CD4-positive, alpha-beta T cell treated with Interleukin-15 for 1 hour (primary cell): Measurements from ENCODE around the gene SNRNP70.
"Not testable (repeated sequence)": the region's sequence is repeated elsewhere in the genome, so short reads cannot be mapped to it uniquely, and the experiment has no call there.

ENCODE experiments used
- DNase-seq: peaks from one replicate; pipeline ENCODE4 v3.0.0-alpha.2; 2020

The SNRNP70 gene, protein sequence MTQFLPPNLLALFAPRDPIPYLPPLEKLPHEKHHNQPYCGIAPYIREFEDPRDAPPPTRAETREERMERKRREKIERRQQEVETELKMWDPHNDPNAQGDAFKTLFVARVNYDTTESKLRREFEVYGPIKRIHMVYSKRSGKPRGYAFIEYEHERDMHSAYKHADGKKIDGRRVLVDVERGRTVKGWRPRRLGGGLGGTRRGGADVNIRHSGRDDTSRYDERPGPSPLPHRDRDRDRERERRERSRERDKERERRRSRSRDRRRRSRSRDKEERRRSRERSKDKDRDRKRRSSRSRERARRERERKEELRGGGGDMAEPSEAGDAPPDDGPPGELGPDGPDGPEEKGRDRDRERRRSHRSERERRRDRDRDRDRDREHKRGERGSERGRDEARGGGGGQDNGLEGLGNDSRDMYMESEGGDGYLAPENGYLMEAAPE

DNA sequence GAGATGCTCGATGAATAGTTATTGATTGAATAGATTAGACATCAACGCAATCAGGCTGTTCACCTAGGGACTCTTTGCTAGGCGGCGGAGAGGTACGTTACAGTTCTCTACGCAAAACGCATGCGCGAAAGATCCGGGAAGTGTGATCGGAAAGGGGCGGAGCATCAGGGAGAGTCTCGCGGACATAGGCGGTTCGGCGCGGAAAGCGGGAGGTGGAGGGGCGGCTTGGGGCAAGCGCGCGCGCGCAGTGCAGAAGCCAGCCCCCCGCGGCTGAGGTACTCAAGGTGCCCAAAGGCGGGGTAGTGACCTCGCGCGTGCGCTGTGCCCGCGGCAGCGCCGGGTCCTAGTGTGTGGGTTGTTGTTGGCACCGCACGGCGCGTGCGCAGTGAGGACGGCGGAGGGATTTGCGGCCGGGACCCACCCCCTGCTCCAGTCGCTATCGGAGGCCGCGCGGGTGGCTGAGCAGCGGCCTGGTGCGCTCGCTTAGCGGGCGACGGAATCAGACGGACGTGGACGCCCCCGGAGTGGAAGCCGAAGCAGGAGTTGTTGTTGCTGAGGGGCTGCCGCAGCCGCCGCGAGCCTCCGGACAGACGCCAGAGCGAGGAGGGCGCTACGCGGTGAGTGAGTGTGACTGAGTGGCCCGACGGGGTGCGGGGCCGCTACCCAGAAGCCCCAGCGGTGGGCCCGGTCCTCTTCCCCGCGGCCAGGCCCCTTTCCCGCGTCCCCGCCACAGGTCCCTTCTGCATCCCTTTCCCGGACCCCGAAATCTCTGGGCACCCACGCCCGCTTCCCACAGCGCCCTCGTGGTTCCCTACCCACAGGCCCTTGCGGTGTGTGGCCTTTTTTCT lies at the start of gene SNRNP70:
TSS of gene SNRNP70 (plus strand) at position 432 of the 848 bp plus-strand sequence. CDS start 964 bp downstream, outside the sequence.
- peak; percentile 100 for DNase-seq

DNA sequence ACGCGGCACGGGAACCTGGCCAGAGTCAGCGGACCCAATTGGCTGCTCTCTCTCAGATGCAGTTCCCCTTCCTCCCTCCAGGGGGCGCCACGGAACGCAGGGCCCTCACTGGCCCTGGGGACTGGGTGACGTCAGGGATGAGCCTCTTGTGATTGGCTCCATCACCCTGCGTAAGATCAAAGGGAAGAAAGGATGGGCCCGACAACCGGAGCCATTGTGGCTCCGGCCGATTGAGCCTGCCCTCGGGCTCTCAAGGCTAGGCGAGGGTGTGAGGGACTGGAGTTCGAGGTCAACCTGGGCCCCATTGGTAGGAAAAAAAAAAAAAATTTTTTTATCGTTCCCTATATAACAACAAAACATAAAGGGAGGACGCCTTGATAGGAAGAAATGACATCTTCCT lies 48.4 kb upstream of the SNRNP70 start, which contains the start of gene CGB1:
TSS of gene CGB1 (minus strand) at position 81 of the 400 bp plus-strand sequence. CDS start 184 bp downstream, outside the sequence.
- not testable (repeated sequence) for DNase-seq

DNA sequence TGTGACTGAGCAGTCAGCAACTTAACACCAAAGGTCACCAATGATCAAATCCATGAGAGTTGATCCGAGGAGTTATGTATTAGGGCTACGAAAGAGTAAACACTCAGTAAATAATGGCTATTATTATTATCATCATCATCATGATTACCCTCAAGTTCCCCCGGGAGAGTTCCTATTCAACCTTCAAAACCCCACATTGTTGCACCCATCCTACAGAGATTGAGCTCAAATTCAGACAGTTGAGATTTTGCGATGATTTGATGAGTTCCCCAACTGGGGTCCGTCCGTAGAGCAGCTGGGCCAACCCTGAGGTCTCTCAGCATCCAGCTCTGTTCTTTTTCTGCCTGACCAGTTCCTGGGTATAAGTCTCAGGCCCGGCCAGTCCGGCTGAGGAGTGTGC lies 47.1 kb upstream of the SNRNP70 start:
- DNase-seq = not testable (repeated sequence)

DNA sequence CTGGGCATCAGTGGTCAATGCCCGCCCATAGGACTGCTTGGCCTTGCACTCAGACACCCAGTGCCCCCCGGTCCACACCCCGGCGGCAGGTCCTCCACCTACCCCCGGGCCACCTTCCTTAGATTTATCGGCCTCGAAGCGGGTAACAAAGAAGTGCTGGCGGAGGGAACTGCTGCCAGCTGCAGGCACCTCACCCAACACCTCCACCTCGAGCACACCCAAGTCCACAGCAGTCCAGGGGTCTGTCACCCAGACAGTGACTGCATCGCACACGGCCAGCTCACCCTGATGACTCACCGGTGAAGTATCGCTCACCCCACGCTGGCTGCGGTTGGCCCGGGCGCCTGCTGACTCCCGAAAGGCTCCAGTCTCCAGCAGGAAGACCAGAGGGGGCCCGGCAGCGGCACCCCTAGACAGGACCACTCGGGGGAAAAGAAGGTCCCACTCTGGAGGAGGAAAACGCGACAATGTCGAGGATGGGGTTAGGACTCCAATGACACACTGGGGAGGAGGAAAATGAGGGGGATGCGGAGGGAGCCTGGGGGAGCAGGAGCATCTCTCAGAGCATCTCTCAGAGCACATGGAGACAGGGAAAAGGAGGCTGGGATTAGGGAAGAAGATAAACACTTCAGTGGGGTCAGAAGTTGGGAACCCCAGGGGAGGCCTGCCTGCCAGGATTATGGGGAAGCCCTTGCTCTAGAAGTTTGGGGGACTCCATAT lies 46.5 kb upstream of the SNRNP70 start:
- not testable (repeated sequence) for DNase-seq

DNA sequence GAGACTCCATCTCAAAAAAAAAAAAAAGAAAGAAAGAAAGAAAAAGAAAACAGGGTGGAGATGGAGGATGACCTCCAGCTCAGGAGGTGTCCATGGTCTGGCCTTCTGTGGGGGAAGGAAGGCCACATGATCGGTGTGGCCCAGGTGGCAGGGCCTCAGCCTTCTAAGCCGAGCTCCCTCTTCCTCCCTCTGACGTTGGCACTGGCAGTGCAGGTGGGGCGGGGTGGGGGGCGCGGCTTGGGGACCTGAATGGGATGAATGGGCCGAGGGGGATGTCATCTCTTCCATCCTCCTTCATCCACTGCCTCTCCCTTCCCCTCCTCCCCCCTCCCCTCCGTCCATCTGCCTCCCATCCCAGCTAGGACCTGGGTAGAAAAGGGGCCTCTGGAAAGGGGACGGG lies 45.5 kb upstream of the SNRNP70 start:
- DNase-seq = not testable (repeated sequence)

DNA sequence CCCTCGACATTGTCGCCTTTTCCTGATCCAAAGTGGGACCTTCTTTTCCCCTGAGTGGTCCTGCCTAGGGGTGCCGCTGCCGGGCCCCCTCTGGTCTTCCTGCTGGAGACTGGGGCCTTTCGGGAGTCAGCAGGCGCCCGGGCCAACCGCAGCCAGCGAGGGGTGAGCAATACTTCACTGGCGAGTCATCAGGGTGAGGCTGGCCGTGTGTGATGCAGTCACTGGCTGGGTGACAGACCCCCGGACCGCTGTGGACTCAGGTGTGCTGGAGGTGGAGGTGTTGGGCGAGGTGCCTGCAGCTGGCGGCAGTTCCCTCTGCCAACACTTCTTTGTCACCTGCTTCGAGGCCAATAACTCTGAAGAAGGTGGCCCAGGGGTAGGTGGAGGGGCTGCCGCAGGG lies 43.1 kb upstream of the SNRNP70 start:
- no peak for DNase-seq

DNA sequence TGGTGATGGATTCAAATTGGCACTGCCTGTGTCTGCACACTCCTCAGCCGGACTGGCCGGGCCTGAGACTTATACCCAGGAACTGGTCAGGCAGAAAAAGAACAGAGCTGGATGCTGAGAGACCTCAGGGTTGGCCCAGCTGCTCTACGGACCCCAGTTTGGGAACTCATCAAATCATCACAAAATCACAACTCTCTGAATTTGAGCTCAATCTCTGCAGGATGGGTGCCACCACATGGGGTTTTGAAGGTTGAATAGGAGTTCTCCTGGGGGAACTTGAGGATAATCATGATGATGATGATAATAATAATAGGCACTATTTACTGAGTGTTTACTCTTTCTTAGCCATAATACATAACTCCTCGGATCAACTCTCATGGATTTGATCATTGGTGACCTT lies 42.6 kb upstream of the SNRNP70 start:
- DNase-seq = not testable (repeated sequence)

DNA sequence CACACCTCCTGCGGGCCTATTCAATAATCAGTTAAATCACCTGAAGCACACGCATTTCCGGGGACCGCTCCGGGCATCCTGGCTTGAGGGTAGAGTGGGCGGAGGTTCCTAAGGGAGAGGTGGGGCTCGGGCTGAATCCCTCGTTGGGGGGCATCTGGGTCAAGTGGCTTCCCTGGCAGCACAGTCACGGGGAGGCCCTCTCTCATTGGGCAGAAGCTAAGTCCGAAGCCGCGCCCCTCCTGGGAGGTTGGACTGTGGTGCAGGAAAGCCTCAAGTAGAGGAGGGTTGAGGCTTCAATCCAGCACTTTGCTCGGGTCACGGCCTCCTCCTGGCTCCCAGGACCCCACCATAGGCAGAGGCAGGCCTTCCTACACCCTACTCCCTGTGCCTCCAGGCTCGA lies 41.7 kb upstream of the SNRNP70 start, which contains the start of gene CGB5:
TSS of gene CGB5 (plus strand) at position 301 of the 400 bp plus-strand sequence. CDS start 362 bp downstream, outside the sequence.
- DNase-seq = not testable (repeated sequence)

DNA sequence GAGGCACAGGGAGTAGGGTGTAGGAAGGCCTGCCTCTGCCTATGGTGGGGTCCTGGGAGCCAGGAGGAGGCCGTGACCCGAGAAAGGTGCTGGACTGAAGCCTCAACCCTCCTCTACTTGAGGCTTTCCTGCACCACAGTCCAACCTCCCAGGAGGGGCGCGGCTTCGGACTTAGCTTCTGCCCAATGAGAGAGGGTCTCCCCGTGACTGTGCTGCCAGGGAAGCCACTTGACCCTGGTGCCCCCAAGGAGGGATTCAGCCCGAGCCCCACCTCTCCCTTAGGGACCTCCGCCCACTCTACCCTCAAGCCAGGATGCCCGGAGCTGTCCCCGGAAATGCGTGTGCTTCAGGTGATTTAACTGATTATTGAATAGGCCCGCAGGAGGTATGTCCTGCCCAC lies 36.2 kb upstream of the SNRNP70 start, which contains the start of gene CGB8:
TSS of gene CGB8 (minus strand) at position 101 of the 400 bp plus-strand sequence. CDS start 372 bp downstream, outside the sequence.
- DNase-seq = not testable (repeated sequence)

DNA sequence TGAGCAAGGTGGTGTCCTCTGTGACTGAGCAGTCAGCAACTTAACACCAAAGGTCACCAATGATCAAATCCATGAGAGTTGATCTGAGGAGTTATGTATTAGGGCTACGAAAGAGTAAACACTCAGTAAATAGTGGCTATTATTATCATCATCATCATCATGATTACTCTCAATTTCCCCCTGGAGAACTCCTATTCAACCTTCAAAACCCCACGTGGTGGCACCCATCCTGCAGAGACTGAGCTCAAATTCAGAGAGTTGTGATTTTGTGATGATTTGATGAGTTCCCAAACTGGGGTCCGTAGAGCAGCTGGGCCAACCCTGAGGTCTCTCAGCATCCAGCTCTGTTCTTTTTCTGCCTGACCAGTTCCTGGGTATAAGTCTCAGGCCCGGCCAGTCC lies 35.4 kb upstream of the SNRNP70 start:
- not testable (repeated sequence) for DNase-seq

DNA sequence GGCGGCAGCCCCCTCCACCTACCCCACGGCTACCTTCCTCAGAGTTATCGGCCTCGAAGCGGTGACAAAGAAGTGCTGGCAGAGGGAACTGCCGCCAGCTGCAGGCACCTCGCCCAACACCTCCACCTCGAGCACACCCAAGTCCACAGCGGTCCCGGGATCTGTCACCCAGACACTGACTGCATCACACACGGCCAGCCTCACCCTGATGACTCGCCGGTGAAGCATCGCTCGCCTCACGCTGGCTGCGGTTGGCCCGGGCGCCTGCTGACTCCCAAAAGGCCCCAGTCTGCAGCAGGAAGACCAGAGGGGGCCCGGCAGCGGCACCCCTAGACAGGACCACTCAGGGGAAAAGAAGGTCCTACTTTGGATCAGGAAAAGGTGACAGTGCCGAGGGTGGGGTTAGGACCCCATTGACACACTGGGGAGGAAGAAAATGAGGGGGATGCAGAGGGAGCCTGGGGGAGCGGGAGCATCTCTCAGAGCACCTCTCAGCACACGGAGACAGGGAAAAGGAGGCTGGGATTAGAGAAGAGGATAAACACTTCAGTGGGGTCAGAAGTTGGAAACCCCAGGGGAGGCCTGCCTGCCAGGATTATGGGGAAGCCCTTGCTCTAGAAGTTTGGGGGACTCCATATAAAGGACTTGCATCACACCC lies 34.7 kb upstream of the SNRNP70 start:
- DNase-seq = not testable (repeated sequence)

DNA sequence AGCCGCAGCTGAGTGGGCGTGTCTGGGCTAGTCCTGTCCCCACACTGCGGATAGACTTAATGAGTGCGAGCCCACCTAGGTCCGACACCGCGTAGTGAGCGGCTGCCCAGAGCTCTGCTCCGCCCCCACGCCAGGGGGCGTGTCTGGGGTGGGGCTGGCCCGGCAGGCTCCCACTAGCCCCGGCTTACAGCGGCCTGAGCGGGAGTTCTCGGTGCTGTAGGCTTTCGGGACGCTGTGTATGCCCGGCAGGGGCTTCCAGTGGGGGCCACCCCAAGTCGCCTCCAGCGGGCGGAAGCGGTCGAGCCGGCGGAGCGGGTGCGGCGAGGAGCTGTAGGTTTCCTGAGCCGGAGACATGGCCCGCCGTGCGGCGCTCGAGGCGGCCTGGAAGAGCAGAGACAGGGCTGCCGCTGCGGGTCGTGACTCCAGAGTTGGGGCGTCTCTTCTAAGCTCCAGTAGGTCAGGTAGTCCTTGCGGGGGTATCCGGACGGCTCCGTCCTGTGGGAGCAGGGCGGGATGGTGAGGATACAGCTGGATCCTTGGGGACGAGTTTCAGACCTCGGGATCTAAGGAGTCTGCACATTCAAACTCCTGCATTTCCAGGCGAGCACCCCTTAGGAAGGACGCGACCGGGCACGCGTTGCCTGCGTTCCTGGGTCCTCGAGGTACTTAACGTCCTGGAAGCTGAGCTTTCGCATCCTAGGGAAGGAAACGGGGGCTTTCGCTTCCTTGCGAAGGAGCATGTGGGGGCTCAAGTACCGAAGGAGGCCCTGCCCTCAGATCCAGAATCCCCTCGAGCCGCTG lies 28.9 kb upstream of the SNRNP70 start:
- peak; percentile 35 for DNase-seq

DNA sequence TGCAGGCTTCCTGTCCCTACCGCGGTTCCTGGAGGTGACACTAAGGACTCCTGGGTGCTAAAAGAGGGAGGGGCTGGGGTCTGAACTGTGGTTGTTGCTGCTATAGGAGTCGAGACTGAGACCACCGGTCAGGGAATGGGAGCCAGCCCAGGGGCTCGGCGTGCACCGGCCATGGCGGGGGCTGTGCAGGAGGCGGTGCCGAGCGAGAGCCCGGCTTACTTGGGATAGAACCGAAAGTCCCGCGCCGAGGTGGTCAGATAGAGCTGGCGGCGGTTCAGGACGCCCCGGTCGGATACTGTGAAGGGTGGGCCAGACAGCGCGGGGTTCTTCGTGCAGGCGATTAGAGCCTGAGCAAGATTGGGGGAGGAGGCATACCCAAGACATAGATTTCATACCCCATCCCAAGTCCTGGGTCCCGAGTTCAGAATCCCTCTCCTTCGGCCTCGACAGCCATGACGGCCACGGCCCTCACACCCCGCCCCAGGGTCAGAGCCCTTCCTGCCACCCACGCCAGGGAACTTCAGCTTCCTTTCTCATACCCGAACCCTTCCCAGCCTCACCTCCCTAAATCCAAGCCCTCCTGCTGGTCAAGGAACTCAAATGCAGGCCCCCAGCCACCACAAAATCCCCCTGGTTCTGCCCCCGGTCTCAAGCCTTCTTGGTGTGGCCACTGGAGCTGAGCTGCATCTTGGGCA lies 28.2 kb upstream of the SNRNP70 start:
- DNase-seq = not testable (repeated sequence)

DNA sequence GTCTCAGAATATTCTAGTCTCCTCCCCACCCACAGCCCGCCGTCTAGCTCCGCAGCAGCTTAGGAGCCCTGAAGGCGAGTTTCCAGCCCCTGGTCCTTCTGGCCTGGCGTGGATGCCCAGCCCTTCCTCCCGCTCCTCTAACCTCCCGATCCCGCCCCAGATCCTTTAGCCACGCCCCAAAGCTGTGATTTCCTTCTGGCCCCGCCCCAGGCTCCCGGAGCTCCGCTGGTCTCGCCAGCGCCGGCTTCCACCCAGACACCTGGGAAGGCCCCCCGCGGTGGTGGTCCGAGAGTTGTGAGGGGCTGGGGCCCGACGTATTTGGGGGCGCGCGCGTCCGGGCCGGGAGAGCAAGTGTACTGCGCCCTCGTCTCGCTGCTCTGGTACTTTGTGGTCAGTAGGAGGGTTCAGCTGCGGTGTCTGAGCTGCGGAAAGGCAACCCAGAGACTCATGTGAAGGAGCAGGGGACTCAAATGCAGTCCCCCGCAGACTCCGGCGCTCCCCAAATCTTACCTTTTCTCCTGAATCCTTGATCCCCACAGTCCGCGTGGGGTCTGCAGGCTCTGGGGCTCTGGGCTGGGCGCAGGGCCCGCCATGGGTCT lies 27.5 kb upstream of the SNRNP70 start, which contains the start of gene CGB7:
TSS of gene CGB7 (minus strand) at position 114 of the 599 bp plus-strand sequence. CDS start 2,374 bp downstream, outside the sequence.
- DNase-seq = peak; percentile 31

DNA sequence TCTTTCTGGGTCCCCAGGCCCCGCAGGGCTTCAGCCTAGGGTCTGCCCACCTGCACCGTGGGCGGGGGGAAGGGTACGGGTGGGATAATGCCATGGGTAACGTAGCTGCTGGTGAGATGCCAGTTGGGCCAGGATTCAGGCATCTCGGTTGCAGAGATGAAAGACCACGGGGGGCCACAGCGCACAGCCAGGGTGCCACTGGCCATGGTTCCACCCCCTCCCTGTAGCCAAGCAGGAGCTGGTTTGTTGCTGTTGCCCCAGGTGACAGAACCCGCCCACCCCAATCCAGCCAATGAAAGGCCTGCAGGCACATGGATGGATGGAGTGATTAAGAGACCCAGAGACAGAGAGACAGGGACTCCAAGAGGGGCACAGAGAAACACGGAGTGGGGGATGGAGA lies 26.7 kb upstream of the SNRNP70 start:
- peak; percentile 21 for DNase-seq

DNA sequence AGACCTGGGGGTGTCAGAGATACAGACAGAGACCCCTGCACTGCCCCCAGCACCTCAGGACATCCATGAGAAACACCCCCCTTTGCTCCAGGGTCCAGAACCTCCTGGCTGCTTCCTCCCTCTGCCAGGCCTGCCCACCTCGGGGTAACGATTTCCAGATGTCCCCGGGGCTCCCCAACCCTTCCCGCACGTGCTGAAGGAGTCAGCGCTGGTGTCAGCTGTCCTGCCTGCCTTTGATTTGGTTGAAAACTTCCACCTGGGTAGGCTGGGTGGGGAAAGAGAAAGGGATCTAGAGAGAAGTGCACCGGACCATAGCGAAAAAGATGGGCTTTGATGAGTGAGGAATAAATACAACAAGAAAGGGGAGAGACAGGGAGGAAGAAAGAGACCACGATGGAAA lies 26.2 kb upstream of the SNRNP70 start:
- DNase-seq = no peak

DNA sequence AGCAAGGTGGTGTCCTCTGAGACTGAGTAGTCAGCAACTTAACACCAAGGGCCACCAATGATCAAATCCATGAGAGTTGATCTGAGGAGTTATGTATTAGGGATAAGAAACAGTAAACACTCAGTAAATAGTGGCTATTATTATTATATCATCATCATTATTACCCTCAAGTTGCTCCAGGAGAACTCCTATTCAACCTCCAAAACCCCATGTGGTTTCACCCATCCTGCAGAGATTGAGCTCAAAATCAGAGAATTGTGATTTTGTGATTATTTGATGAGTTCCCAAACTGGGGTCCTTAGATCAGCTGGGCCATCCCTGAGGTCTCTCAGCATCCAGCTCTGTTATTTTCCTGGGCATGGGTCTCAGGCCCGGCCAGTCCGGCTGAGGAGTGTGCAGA lies 24.3 kb upstream of the SNRNP70 start:
- DNase-seq = no peak

DNA sequence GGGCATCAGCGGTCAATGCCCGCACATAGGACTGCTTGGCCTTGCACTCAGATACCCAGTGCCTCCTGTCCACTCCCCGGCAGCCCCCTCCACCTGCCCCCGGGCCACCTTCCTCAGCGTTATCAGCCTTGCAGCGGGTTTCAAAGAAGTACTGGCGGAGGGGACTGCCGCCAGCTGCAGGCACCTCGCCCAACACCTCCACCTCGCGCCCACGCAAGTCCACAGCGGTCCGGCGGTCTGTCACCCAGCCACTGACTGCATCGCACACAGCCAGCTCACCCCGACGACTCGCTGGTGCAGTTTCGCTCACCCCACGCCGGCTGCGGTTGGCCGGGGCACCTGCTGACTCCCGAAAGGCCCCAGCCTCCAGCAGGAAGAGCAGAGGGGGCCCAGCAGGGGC lies 23.8 kb upstream of the SNRNP70 start:
- DNase-seq = no peak

DNA sequence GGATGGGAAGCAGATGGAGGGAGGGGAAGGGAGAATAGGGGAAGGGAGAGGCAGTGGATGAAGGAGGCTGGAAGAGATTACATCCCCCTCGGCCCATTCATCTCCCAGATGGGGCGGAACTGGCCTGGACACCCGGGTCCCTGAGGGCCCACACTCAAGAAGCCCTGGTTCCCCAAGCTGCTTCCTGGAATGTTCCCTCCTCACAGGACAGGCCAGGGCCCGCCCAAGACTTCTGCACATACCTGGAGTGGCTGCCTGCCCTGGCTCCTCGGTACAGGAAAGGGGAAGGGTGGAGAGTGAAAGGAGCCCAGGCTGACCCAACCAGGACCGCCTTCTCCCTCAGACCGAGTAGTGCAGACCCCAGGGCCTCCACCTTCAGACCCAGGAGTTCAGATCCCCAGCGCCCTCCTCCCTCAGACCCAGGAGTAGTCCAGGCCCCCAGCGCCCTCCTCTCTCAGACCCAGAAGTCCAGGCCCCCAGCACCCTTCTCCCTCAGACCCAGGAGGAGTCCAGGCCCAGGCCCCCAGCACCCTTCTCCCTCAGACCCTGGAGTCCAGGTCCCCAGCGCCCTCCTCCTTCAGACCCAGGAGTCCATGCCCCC lies 21.1 kb upstream of the SNRNP70 start:
- DNase-seq = no peak
